ENCODE results near the gene NOP14.
"Not testable (repeated sequence)": the region's sequence is repeated elsewhere in the genome, so short reads cannot be mapped to it uniquely, and the experiment has no call there.

NOP14 gene

GRCh38 chr4:2930135-2930757, 33.0 kb downstream of the NOP14 start:
- no peak for DNase-seq

GRCh38 chr4:2929469-2929868, 33.7 kb downstream of the NOP14 start:
- DNase-seq: no peak

GRCh38 chr4:2928242-2929176, 34.7 kb downstream of the NOP14 start:
- DNase-seq: no peak

GRCh38 chr4:2927696-2928075, 35.5 kb downstream of the NOP14 start:
- no peak for DNase-seq

- DNase-seq: no peak
Measured at GRCh38 chr4:2927016-2927695, 36.0 kb downstream of the NOP14 start.

- DNase-seq: no peak
Measured at GRCh38 chr4:2925931-2926860, 37.0 kb downstream of the NOP14 start.

GRCh38 chr4:2925496-2925895, 37.7 kb downstream of the NOP14 start:
- DNase-seq: no peak

GRCh38 chr4:2924765-2925301, 38.4 kb downstream of the NOP14 start:
- no peak for DNase-seq

GRCh38 chr4:2924286-2924685, 38.9 kb downstream of the NOP14 start:
- DNase-seq: no peak

GRCh38 chr4:2923668-2924173, 39.5 kb downstream of the NOP14 start:
- no peak for DNase-seq

- DNase-seq: no peak
Measured at GRCh38 chr4:2923141-2923551, 40.1 kb downstream of the NOP14 start.

GRCh38 chr4:2922453-2923101, 40.6 kb downstream of the NOP14 start:
- not testable (repeated sequence) for DNase-seq

- not testable (repeated sequence) for DNase-seq
Measured at GRCh38 chr4:2918714-2919113, 44.5 kb downstream of the NOP14 start.

- not testable (repeated sequence) for DNase-seq
Measured at GRCh38 chr4:2918300-2918699, 44.9 kb downstream of the NOP14 start.

GRCh38 chr4:2916696-2917095, 46.5 kb downstream of the NOP14 start:
- DNase-seq: not testable (repeated sequence)

- DNase-seq: no peak
Measured at GRCh38 chr4:2915789-2916188, 47.4 kb downstream of the NOP14 start.

GRCh38 chr4:2914256-2915126, 48.7 kb downstream of the NOP14 start:
- no peak for DNase-seq

- no peak for DNase-seq
Measured at GRCh38 chr4:2913168-2913567, 50.0 kb downstream of the NOP14 start.

- DNase-seq: no peak
Measured at GRCh38 chr4:2911868-2912267, 51.3 kb downstream of the NOP14 start.

- DNase-seq: no peak
Measured at GRCh38 chr4:2910409-2910808, 52.8 kb downstream of the NOP14 start.
